ENCODE data around the gene ACOX2. TPM values are rescaled to one million over a fixed set of nuclear protein-coding genes. Genes with fewer than 3 reads are reported as not detected.

ACOX2 gene
- total and polyA plus RNA-seq, 2 of the 8 experiments (the other 6 are each of a cell fraction or from before 2014, with no cell fraction given), result 3.2 to 9.2 TPM

DNA sequence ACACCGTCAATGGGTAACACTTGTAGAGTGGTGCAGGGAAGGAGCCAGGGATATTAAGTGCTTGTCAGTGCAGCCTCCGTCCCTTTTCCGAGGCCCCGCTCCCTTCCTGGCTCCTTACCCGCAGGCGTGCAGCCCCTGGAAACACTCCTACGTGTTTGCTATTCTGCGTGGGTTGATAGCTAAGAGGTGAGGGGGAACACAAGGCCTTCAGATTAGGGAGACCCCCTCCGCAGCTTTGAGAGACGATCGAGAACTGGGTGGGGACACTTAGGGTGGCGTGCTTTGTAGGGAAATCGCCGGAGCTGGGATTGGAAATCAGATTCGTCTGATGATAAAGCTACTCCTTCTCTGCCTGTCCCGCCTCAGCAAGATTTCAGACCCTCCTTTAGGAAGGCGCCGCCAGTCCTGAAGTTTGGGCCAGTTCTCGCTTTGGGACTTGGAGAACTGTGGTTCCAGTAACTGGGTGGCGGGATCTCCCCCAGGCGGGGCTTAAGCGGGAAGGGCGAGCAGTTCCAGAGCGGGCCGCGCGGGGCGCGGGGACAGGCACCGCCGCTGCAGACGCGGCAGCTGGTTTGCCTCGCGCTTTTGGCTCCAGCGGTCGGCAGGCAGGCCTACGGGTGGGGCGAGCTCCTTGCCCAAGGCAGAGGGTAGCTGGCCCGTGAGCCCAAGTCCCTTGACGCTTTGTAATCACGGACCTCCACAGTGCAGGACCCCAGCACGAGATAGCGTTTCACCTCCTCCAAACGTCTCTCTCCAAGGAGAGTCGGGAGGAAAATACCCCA is 48.2 kb upstream of the ACOX2 start (continued):
- TF ChIP-seq ATF2 (IDR thresholded peaks at IDR 0.05; ENCODE audit: low read length) (no peak), SP1 (IDR thresholded peaks at IDR 0.05; ENCODE audit: low read depth, low read length) (no peak), POLR2A (IDR thresholded peaks at IDR 0.05; ENCODE audit: control extremely low read depth in 1 of 2, low read depth in 2 of 2, low read length in 2 of 2) (no peak), CHD2 (IDR thresholded peaks at IDR 0.05; ENCODE audit: low read length) (no peak), POU5F1 (IDR thresholded peaks at IDR 0.05; ENCODE audit: low read depth, low read length) (no peak), CTCF (IDR thresholded peaks at IDR 0.05; ENCODE audit: control extremely low read depth in 1 of 3, insufficient read depth in 1 of 3, low read depth in 1 of 3, low read length in 3 of 3) (peak; percentile 68 to 82 (median 77)), SAP30 (IDR thresholded peaks at IDR 0.05; ENCODE audit: insufficient read depth, insufficient replicate concordance, low read length) (no peak), CBX5 (IDR thresholded peaks at IDR 0.05; ENCODE audit: low read depth, low read length) (no peak), SIRT6 (IDR thresholded peaks at IDR 0.05; ENCODE audit: low read length) (no peak), GTF2F1 (IDR thresholded peaks at IDR 0.05; ENCODE audit: borderline replicate concordance, low read depth, low read length) (no peak), TCF12 (IDR thresholded peaks at IDR 0.05; ENCODE audit: low read depth, low read length) (no peak), HDAC6 (IDR thresholded peaks at IDR 0.05; ENCODE audit: low read depth, low read length) (no peak), RBBP5 (IDR thresholded peaks at IDR 0.05; ENCODE audit: borderline replicate concordance, low read depth, low read length) (peak; percentile 62; the same call in 1 of the 2 replicates), FOSL1 (IDR thresholded peaks at IDR 0.05; ENCODE audit: insufficient read depth, low read depth, low read length) (no peak), YY1 (IDR thresholded peaks at IDR 0.05; ENCODE audit: low read depth, low read length) (no peak), USF2 (IDR thresholded peaks at IDR 0.05; ENCODE audit: low read length) (no peak), RFX5 (IDR thresholded peaks at IDR 0.05; ENCODE audit: borderline replicate concordance, low read depth, low read length) (no peak), PHF8 (conservative IDR thresholded peaks at IDR 0.05; ENCODE audit: low read depth, low read length) (no peak), EP300 (IDR thresholded peaks at IDR 0.05; ENCODE audit: borderline replicate concordance in 1 of 2, low read depth in 2 of 2, low read length in 2 of 2) (0 out of 3 replicates have a peak, but pooled peaks of 1 of the 2 experiments have one; percentile 36)

Data from H1 (cell line).